IPS-18a (cell line): ENCODE measurements around the gene NPFFR2.

Source experiments
- H3K27ac ChIP-seq: one replicate; pipeline ENCODE4 v1.5.1; 2013; ENCODE audit warnings: low read length
- H3K27me3 ChIP-seq: one replicate; pipeline ENCODE4 v1.6.1; 2013; ENCODE audit warnings: mild to moderate bottlenecking, low read length; ENCODE audit not compliant: control insufficient read depth, insufficient read depth
- H3K36me3 ChIP-seq: one replicate; pipeline ENCODE4 v1.6.1; 2013; ENCODE audit warnings: low read depth, low read length; ENCODE audit not compliant: control insufficient read depth
- H3K4me1 ChIP-seq: one replicate; pipeline ENCODE4 v1.6.1; 2013; ENCODE audit warnings: low read depth, low read length; ENCODE audit not compliant: control insufficient read depth
- H3K4me3 ChIP-seq: one replicate; pipeline ENCODE4 v1.5.1; 2013; ENCODE audit warnings: low read length
- H3K9ac ChIP-seq: one replicate; pipeline ENCODE4 v1.6.1; 2013; ENCODE audit warnings: mild to moderate bottlenecking, low read length, moderate library complexity
- H3K9me3 ChIP-seq: one replicate; pipeline ENCODE4 v1.6.1; 2013; ENCODE audit warnings: low read depth, low read length; ENCODE audit not compliant: control insufficient read depth

The NPFFR2 gene

DNA sequence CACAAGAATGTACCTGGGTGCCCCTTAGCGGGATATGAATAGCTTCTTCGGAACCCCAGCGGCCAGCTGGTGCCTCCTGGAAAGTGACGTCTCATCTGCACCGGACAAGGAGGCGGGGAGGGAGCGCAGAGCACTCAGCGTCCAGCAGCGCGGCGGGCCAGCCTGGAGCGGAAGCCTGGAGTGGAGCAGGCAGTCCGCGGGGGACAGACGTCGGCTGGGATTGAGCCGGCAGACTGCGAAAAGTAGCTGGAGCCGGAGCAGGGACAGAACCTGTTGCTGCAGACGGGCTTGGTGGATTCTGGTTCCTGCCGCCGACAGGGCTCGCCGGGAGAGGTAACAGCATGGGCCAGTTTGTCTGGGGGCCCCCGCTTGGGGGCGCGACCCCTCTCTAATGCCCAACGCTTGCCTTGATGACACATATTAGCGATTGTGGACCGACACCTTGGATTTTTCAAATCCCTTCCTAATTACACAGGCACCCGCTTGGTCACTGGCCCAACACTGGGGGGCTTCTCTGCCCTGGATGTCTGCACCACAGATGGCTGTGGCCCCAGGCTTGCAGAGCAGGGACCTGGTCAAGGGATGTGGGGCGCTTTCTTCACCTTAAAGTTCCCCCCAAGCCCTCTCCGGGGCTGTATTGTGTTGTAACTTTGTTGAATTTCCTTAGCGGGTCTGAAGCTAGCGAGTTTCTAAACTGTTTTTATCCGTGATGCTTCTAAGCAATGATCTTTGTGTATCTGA is at the start of gene NPFFR2:
TSS of gene NPFFR2 (plus strand) at position 133 of the 741 bp plus-strand sequence. CDS start 96,592 bp downstream, outside the sequence.
- Histone ChIP-seq H3K9ac (peak within 1 kb of the TSS; percentile 33), H3K9me3 (no peaks in the 10 kb centered on the region), H3K36me3 (no peaks in the 10 kb centered on the region), H3K27ac (no peak within 1 kb of the TSS), H3K4me1 (peaks cover 3% of the 10 kb centered on the region), H3K4me3 (peak within 1 kb of the TSS; percentile 69), H3K27me3 (peaks cover 16% of the 10 kb centered on the region)

- H3K4me3 ChIP-seq: no peak overlapping the region
- no peaks in the 10 kb centered on the region for H3K4me1 ChIP-seq
- peaks cover 14% of the 10 kb centered on the region for H3K9me3 ChIP-seq
- no peaks in the 10 kb centered on the region for H3K36me3 ChIP-seq
- no peak overlapping the region for H3K27ac ChIP-seq
- H3K9ac ChIP-seq: no peak overlapping the region
- no peaks in the 10 kb centered on the region for H3K27me3 ChIP-seq
These were observed 39.1 kb upstream of the NPFFR2 start for GRCh38 chr4:71992571-71993312.

DNA sequence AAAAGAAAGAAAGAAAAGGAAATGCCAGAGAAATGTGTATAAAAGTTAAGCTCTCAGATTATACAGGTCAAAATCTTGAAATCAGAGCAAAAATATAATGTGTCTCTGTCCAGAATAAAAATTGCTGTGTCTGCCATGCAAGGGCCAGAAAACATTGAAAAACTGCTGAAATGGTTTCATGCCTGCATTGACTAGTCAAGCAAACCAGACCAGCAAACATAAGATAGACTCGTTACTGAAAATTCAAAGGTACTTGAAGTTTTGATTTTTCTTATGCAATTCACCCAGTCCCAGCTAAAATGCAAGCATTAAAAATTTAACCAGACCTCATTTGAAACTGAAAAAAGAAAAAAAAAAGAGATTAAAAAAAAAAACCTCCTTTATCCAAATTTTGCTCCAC is 37.2 kb upstream of the NPFFR2 start:
- no peaks in the 10 kb centered on the region for H3K4me1 ChIP-seq
- no peaks in the 10 kb centered on the region for H3K27me3 ChIP-seq
- no peaks in the 10 kb centered on the region for H3K36me3 ChIP-seq
- H3K9ac ChIP-seq: no peak overlapping the region
- peaks cover 14% of the 10 kb centered on the region for H3K9me3 ChIP-seq
- H3K4me3 ChIP-seq: no peak overlapping the region
- no peak overlapping the region for H3K27ac ChIP-seq

DNA sequence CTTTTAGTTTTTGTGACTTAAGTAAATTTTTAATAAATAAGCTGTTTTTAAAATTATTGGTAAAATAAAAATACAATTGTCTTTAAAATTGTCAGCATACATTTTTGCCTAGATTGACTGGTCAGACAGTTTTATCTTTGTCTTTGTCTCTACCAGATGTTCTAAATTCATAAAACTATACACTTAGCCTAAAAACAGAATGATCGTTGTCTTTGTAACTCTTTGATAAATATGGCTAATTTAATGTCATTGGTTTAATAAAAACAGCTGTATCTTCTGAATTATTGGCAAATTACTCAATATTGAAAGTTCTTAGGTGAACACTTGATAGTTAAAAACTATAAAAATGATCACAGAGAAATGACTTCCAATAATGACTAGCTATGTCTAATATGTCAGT is 36.5 kb upstream of the NPFFR2 start:
- Histone ChIP-seq H3K27ac (no peak overlapping the region), H3K36me3 (no peaks in the 10 kb centered on the region), H3K4me3 (no peak overlapping the region), H3K9ac (no peak overlapping the region), H3K4me1 (no peaks in the 10 kb centered on the region), H3K27me3 (no peaks in the 10 kb centered on the region), H3K9me3 (peaks cover 14% of the 10 kb centered on the region)

- no peaks in the 10 kb centered on the region for H3K4me1 ChIP-seq
- no peaks in the 10 kb centered on the region for H3K9me3 ChIP-seq
- H3K27ac ChIP-seq: no peak overlapping the region
- H3K27me3 ChIP-seq: no peaks in the 10 kb centered on the region
- H3K9ac ChIP-seq: no peak overlapping the region
- no peaks in the 10 kb centered on the region for H3K36me3 ChIP-seq
- H3K4me3 ChIP-seq: no peak overlapping the region
These were observed 25.2 kb upstream of the NPFFR2 start for GRCh38 chr4:72006586-72006985.

GRCh38 chr4:72011906-72012305 is 19.9 kb upstream of the NPFFR2 start:
- no peak overlapping the region for H3K4me3 ChIP-seq
- no peaks in the 10 kb centered on the region for H3K36me3 ChIP-seq
- H3K27ac ChIP-seq: no peak overlapping the region
- no peaks in the 10 kb centered on the region for H3K9me3 ChIP-seq
- H3K4me1 ChIP-seq: no peaks in the 10 kb centered on the region
- H3K27me3 ChIP-seq: no peaks in the 10 kb centered on the region
- no peak overlapping the region for H3K9ac ChIP-seq

GRCh38 chr4:72016011-72016410 is 15.8 kb upstream of the NPFFR2 start:
- no peak overlapping the region for H3K4me3 ChIP-seq
- H3K27me3 ChIP-seq: no peaks in the 10 kb centered on the region
- H3K9ac ChIP-seq: no peak overlapping the region
- no peaks in the 10 kb centered on the region for H3K9me3 ChIP-seq
- H3K4me1 ChIP-seq: no peaks in the 10 kb centered on the region
- no peak overlapping the region for H3K27ac ChIP-seq
- H3K36me3 ChIP-seq: no peaks in the 10 kb centered on the region

DNA sequence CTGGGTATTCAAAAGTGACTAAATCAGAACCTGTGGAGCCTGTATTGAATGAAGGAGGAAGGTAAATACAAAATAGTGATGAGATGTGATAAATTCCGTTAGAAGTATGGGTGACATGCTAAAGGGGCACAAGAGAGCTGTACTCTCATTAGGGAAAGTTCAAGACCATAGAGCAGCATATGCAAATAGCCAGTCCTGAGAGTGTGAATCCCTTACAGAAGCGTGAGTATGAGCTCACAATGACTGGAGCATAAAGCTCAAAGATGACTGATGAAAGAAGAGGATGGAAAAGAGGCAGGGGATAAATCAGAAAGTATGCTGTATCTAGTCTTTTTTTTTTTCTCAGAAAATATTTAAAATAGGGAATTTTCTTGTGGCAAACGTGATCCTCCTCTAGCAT is 12.1 kb upstream of the NPFFR2 start:
- Histone ChIP-seq H3K4me1 (no peaks in the 10 kb centered on the region), H3K9ac (no peak overlapping the region), H3K27ac (no peak overlapping the region), H3K27me3 (no peaks in the 10 kb centered on the region), H3K4me3 (no peak overlapping the region), H3K36me3 (no peaks in the 10 kb centered on the region), H3K9me3 (no peaks in the 10 kb centered on the region)

DNA sequence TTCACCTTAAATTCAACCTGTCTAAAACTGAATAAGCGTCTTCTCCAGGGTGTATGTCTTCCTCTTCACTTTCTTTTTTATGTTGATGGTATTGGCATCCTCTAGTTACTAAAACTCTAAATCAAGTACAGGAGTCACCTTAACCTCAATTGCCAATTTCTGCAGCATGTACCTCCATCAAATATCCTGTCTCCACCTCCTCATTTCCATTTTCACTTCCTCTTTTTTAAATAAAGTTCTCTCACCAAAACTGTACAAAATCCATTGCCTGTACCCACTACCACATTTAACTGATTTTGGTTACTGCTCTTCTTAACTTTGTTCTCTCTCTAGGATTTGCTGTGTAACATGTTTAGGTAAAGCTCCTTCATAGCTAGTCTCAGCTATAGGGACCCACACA is 9.2 kb upstream of the NPFFR2 start:
- H3K9me3 ChIP-seq: no peaks in the 10 kb centered on the region
- no peak overlapping the region for H3K4me3 ChIP-seq
- H3K27me3 ChIP-seq: no peaks in the 10 kb centered on the region
- no peaks in the 10 kb centered on the region for H3K36me3 ChIP-seq
- no peak overlapping the region for H3K9ac ChIP-seq
- no peak overlapping the region for H3K27ac ChIP-seq
- H3K4me1 ChIP-seq: no peaks in the 10 kb centered on the region

- H3K9me3 ChIP-seq: no peaks in the 10 kb centered on the region
- no peak overlapping the region for H3K4me3 ChIP-seq
- no peaks in the 10 kb centered on the region for H3K27me3 ChIP-seq
- no peak overlapping the region for H3K9ac ChIP-seq
- no peak overlapping the region for H3K27ac ChIP-seq
- H3K4me1 ChIP-seq: no peaks in the 10 kb centered on the region
- H3K36me3 ChIP-seq: no peaks in the 10 kb centered on the region
These were observed 23.8 kb downstream of the NPFFR2 start for GRCh38 chr4:72055566-72055965.

DNA sequence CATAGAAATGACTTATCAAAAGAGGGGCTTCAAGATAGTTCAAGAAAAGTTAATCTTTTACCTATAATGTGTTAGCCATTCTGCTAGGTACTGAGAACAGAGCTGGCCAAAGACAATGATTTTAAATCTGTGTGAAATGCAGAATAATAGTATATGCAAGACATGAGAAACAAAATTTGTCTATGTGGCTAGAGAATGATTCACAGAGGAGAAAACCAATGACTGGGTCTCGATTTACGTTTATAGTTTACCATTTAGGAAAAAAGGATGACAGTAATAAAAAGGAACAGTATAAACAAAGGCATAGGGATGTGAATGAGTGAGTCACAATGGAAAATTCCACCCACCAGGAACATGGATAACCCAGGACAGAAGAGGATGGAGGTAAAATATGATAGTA is 31.9 kb downstream of the NPFFR2 start:
- H3K9me3 ChIP-seq: no peaks in the 10 kb centered on the region
- no peaks in the 10 kb centered on the region for H3K27me3 ChIP-seq
- H3K4me3 ChIP-seq: no peak overlapping the region
- H3K27ac ChIP-seq: no peak overlapping the region
- H3K4me1 ChIP-seq: no peaks in the 10 kb centered on the region
- no peaks in the 10 kb centered on the region for H3K36me3 ChIP-seq
- no peak overlapping the region for H3K9ac ChIP-seq

DNA sequence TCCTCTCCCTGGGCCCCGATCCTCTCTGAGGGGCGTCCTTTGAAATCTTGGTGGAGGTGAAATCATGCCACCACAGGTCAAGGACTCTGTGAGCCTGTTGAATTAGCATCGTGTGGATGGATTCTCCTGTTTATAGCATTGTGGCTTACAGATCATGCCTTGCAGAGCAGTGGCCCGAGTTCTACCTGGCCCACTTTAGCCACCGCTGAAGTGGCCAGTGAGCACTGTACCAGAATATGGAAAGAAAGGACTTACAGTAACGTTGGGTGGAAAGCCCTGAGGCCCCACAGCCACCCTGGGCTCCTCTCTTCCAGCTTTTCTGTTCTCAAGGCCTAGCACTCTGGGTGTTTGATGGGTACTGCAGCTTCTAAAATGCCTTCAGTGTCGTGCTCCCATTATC is 35.3 kb downstream of the NPFFR2 start:
- no peak overlapping the region for H3K4me3 ChIP-seq
- H3K4me1 ChIP-seq: no peaks in the 10 kb centered on the region
- no peak overlapping the region for H3K9ac ChIP-seq
- H3K36me3 ChIP-seq: no peaks in the 10 kb centered on the region
- no peaks in the 10 kb centered on the region for H3K9me3 ChIP-seq
- H3K27ac ChIP-seq: no peak overlapping the region
- no peaks in the 10 kb centered on the region for H3K27me3 ChIP-seq
